ENCODE results near the gene GRID1.
A peak's percentile ranks its signal among the peaks of the same experiment; 100 is the strongest.

Gene GRID1

DNA sequence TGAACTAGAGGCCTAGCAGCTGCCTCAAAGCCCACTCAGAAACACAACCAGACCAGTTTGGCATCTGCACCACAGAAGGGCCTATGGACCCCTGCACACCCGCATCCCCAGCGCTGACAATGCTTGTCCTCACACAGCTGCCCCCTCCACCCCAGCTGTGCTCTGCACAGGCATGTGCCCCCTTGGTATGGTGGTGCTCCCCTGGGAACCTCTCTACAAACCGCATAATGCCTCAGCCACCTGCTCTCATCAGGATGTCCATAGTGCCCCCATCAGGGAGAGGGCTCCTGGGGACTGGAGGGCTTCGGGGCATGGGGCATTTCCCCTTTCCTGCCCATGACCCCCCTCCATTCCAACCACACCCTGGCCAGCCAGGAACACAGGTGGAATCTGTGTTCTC lies 347.5 kb downstream of the GRID1 start:
- no peak for DNase-seq

GRCh38 chr10:86018735-86019058 lies 347.9 kb downstream of the GRID1 start:
- DNase-seq: no peak

DNA sequence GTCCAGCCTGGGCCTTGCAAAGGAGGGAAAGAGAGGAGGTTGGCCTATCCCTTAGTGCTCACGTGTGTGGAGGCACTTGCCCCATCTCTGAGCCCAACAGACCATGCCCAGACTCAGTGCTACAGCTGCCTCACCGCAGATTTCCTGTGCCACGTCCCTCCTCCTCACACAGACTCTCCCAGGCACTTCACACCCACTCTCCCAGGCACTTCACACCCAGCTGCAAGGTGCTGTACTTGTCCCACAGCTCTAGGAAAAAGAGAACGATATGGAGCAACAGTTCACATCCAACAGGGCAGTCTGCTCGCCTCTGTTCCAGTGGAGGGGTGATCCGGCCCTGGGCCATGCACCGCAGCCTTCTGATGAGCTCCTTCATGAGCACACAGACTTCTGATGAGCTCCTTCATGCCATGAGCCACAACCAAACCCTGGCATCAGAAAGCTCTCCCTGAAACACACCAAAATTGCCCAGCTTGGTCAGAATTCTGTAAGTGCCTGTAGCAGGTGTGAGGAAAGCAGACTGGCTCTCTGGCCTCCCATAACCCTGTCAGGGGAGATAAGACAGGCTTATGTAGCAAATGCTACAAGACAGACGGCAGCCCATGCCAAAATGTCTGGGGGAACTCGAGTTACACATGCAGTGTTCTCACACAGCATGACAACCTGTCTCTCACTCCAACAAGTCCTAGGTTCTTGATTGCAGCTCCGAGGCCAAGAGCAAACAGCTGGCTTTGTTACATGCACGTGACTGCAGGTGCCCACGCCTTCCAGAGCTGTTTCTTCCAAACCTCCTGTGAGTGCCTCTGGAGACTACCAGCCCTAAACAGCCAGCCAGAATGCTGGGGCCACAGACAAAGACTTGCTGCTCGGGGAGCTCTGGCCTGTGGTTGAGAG lies 348.5 kb downstream of the GRID1 start:
- peak; percentile 29 for DNase-seq

GRCh38 chr10:86013568-86013967 lies 353.0 kb downstream of the GRID1 start:
- no peak for DNase-seq

GRCh38 chr10:86007171-86007570 lies 359.4 kb downstream of the GRID1 start:
- no peak for DNase-seq

DNA sequence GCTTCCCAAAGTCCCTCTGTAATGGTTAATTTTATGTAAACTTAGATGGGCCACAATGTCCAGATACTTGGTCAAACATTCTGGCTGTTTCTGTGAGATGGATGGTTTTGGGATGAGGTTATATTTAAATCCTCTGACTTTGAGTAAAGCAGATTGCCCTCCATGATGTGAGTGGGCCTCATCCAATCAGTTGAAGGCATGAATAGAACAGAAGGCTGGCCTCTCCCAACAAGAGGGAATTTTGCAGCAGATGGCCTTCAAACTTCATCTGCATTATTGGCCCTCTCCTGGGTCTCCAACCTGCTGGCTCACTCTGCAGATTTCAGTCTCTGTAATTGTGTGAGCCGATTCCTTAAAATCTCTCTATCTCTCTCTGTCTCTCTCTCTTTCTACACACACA lies 362.3 kb downstream of the GRID1 start:
- DNase-seq: no peak

- DNase-seq: no peak
Measured at GRCh38 chr10:86003201-86003621, 363.4 kb downstream of the GRID1 start.

DNA sequence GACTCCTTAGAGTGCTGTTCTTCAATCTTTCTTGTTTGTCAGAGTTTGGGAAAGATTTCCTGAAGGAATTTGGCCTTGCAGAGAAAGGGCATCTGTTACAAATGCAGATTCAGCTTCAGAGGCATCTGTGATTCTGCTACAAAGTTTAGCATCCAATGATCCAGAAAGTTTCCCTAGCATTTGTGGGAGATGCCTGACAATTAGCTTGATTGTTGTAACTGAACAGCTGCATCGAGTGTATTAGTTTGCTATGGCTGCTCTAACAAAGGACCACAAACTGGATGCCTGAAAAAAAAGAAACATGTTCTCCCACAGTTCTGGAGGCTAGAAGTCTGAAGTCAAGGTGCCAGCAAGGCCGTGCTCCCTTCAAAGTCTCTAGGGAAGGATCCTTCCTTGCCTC lies 365.1 kb downstream of the GRID1 start:
- DNase-seq: no peak

DNA sequence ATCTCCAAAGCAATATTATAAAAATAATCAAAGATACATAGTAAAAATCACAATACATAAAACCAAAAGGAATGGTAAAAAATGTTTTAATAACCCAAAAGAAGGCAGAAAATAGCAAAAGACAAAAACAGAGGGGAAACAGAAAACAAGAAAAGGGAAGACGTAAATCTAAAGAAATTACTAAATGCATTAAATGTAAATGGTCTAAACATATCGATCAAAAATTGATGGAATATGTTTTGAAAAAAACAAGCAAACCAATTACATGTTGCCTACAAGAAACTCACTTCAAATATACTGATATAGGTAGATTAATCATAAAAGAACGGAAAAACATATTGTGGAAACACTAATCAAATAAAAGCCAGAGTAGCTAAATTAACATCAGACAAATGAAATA lies 369.1 kb downstream of the GRID1 start:
- no peak for DNase-seq

DNA sequence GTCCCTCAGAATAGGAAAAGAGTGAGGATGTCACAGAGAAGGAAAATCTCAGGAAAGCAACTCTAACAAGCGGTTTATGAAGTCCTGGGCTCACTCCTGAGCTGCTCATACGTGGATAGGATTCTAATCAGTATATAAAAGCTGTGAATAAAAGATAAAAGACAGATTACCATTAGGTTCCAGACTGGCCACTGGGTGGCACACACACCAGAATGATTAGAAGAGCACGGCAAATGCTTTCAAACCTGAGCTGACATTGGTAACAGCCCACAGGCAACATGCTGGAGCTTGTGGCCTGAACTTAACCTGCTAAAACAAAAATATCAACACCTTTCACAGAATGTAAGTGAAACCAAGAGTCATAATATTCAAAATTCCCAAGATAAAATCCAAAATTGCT lies 370.8 kb downstream of the GRID1 start:
- peak; percentile 5 for DNase-seq

DNA sequence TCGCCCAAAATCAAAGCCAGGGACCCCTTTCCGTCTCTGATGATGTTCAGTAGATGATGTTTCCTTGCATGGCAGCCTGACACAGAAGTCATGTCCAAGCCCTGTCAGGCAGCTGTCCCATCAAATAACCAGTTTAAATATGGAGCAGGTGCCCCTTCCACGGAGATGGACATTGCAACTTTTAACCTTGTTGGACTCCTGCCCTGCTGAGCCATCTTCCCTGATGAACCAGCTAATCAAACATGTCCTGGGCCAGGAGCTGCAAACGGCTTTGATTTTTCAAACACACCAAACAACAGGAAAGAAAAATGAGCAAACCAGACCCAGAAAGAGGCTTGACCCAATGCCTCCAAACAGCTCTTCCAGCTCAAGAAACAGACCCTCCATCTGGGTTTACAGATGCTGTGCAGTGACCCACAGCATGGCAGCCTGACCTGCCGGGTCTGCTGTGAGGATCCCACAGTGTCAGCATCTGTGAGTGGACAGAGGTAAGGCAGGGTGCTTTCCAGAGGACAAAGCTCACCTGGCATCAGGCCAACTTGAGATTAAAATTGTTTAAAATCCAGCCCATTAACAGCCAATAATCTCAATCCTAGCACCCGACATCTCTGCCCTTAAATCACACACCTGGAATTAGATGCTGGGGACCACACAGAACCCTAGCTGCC lies 372.6 kb downstream of the GRID1 start:
- no peak for DNase-seq

DNA sequence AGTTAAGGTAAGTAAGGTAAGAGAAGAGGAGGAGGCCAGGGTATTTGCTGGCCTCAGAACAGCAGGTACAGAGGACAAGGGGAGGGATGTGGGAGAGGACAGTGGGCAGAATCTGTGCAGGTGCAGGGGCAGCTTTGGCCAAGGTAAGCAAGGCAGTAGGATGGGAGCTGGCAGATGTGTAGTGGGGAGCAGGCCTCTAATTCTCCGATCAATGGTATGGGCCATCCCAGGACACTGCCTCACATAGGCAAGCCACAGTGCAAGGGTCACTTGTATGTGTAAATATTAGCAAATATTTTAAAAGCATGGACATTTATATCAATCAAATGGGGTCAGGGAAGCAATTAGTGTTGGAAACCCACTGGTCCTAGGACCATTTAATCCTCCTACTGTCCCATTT lies 373.5 kb downstream of the GRID1 start:
- DNase-seq: no peak

GRCh38 chr10:85992324-85992723 lies 374.3 kb downstream of the GRID1 start:
- DNase-seq: no peak

DNA sequence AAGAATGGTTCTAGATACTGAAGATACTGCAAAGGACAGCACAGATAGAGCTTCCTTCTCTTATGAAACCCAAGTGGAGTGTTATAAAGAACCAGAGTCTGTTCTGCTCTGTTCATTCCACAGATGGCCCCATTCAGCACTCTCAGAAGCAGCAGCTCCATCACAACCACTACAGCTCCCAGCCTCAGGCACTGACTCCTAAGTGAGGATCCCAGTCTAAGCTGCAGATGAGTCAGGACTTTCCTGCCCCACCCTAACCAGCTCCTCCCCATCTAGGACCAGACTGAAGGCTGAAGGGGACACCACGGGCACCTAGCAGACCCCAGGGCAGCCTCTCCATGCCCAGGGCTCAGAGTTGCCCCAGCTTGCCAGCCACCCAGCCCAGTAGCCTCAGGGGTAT lies 379.8 kb downstream of the GRID1 start:
- DNase-seq: no peak

- DNase-seq: no peak
Measured at GRCh38 chr10:85983051-85983450, 383.5 kb downstream of the GRID1 start.

DNA sequence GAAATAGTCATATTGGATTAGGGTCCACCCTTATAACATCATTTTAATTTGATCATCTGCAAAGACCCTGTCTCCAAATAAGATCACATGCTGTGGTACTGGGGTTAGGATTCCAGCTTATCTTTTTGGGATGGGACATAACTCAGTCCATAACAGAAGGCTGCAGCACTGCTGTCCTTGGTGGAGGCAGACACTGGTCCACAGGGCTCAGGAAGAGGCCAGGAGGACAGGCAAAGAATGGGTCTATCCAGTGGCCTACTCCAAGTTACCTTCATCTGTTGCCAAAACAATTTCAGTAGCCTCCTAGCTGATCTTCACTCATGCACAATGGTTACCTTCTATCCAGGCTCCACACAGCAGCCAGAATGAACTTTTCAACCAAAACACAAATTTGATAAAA lies 387.0 kb downstream of the GRID1 start:
- no peak for DNase-seq

DNA sequence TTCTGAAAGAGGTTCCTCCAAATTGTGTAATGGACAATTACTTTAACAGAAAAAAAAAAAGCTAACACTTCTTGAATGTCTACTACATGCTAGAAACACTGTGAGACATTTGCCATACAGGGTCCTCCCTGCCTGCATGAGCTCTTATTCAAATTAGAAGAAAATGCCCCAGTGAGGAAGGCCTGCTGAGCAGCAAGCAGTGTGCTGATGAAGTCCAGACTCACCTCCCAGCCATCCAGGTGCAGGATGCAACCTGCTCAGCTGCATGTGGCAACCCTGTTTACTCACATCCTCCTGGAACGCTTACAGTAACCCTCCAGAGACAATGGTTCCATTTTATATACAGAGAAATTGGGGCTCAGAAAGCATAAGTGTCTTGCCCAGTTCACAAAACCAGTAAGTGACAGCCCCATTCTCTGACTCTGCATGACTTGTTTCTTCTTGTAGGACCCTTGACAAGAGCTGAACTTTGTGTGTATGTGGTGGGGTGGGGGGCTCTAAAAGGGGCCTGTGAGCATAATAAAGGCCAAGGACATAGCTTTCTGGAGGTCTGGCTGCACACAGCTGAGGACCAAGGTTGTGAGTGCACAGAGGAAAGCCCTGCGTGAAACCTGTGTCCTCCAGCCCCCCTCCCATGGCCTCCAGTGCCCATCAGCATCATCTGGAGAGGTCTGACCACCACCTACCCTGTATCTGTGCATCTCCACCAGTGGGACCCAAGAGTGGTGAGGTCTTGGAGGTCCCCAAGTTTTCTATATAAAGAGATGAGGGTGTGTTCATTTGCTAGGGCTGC lies 387.8 kb downstream of the GRID1 start:
- no peak for DNase-seq

- no peak for DNase-seq
Measured at GRCh38 chr10:85977642-85978041, 389.0 kb downstream of the GRID1 start.

DNA sequence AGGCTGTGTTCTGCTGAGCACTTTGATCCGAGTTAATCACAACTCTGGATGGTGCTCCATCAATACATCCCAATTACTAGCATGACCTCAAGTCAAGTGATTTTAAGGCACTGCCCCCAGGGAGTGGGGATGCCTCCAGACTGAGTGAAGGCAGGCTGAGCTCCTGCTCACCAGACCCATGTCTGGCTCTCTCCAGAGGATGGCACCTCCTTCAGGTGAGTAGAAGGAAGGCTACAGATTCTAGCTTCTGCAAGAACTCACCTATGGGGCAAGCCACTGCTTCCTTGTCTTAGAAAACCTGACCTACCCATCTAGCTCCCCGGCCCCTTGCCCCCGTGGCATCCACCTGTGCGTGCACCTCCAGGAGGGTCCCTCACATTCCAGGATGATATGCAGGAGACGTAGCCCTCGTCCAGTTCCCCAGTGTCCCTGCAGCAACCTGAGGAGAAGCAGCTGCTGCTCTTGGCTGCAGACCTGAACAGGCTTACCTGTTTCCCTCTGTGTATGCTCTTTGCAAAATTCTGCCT lies 390.3 kb downstream of the GRID1 start:
- no peak for DNase-seq

DNA sequence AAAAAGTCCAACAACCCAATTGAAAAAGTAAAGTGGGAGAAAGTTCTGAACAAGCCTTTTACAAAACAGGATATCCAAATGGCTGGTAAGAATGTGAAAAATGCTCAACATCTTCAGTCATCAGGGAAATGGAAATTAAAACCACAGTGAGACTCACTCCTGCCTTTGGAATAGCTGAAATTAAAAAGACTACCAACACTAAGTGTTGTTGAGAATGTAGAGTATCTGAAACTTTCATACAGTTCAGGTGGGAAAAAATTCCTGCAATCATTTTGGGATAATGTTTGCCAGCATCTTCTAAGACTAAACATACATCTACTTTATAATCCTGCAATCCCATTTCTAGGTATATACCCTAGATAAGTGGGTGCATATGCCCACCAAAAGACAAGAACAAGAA lies 395.1 kb downstream of the GRID1 start:
- no peak for DNase-seq

GRCh38 chr10:85967594-85967993 lies 399.0 kb downstream of the GRID1 start:
- no peak for DNase-seq

- DNase-seq: no peak
Measured at GRCh38 chr10:85961479-85962067, 405.0 kb downstream of the GRID1 start.

DNA sequence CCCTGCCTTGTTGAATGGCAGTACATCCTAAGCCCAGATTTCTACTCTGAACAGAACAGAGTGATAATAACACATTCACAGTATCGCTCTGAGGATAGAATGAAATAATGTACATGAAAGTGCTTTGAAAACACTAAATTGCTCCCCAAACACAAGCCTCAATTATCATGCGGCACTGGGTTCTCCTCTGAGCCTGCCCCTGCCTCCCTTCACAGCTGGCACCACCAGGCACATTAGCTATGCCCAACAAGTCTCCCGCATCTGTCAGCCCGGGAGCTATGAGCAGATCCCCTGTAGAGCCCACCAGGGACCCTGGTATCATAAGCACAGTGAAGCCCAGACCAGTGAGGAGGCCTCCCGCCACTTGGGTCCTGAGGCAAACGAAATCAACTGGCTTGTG lies 405.5 kb downstream of the GRID1 start:
- DNase-seq: no peak

Measured in NCI-H2107 (cell line).